Measurements from ENCODE around the gene DGKI. TPM values are rescaled to one million over a fixed set of nuclear protein-coding genes. Genes with fewer than 3 reads are reported as not detected.

The DGKI gene
- total RNA-seq, 1 donor from 2014 or later, result 3.3 TPM

- DNase-seq (ENCODE audit: low spot score), result no peak
Measured at GRCh38 chr7:137539111-137539715, 307.6 kb downstream of the DGKI start.

GRCh38 chr7:137538361-137538762, 308.4 kb downstream of the DGKI start:
- no peak for DNase-seq (ENCODE audit: low spot score)

- DNase-seq (ENCODE audit: low spot score), result no peak
Measured at GRCh38 chr7:137535579-137535978, 311.2 kb downstream of the DGKI start.

GRCh38 chr7:137531671-137532070, 315.1 kb downstream of the DGKI start:
- no peak for DNase-seq (ENCODE audit: low spot score)

GRCh38 chr7:137527634-137528033, 319.1 kb downstream of the DGKI start:
- no peak for DNase-seq (ENCODE audit: low spot score)

- DNase-seq (ENCODE audit: low spot score), result no peak
Measured at GRCh38 chr7:137523171-137523570, 323.6 kb downstream of the DGKI start.

GRCh38 chr7:137521451-137521850, 325.3 kb downstream of the DGKI start:
- no peak for DNase-seq (ENCODE audit: low spot score)

GRCh38 chr7:137519947-137520346, 326.8 kb downstream of the DGKI start:
- no peak for DNase-seq (ENCODE audit: low spot score)

- no peak for DNase-seq (ENCODE audit: low spot score)
Measured at GRCh38 chr7:137519181-137519691, 327.5 kb downstream of the DGKI start.

GRCh38 chr7:137513091-137513490, 333.7 kb downstream of the DGKI start:
- DNase-seq (ENCODE audit: low spot score), result no peak

- no peak for DNase-seq (ENCODE audit: low spot score)
Measured at GRCh38 chr7:137507096-137507495, 339.7 kb downstream of the DGKI start.

GRCh38 chr7:137506031-137506430, 340.7 kb downstream of the DGKI start:
- DNase-seq (ENCODE audit: low spot score), result no peak

GRCh38 chr7:137501562-137501961, 345.2 kb downstream of the DGKI start:
- DNase-seq (ENCODE audit: low spot score), result no peak

- DNase-seq (ENCODE audit: low spot score), result no peak
Measured at GRCh38 chr7:137492889-137493288, 353.9 kb downstream of the DGKI start.

GRCh38 chr7:137489880-137490279, 356.9 kb downstream of the DGKI start:
- no peak for DNase-seq (ENCODE audit: low spot score)

- DNase-seq (ENCODE audit: low spot score), result no peak
Measured at GRCh38 chr7:137488038-137488437, 358.7 kb downstream of the DGKI start.

GRCh38 chr7:137485818-137486217, 361.0 kb downstream of the DGKI start:
- DNase-seq (ENCODE audit: low spot score), result no peak

GRCh38 chr7:137484326-137484725, 362.4 kb downstream of the DGKI start:
- no peak for DNase-seq (ENCODE audit: low spot score)

- DNase-seq (ENCODE audit: low spot score), result no peak
Measured at GRCh38 chr7:137482466-137482865, 364.3 kb downstream of the DGKI start.

GRCh38 chr7:137480824-137481365, 365.9 kb downstream of the DGKI start:
- DNase-seq (ENCODE audit: low spot score), result no peak

- DNase-seq (ENCODE audit: low spot score), result no peak
Measured at GRCh38 chr7:137480401-137480800, 366.4 kb downstream of the DGKI start.

GRCh38 chr7:137476937-137477336, 369.8 kb downstream of the DGKI start:
- DNase-seq (ENCODE audit: low spot score), result no peak

- no peak for DNase-seq (ENCODE audit: low spot score)
Measured at GRCh38 chr7:137475966-137476365, 370.8 kb downstream of the DGKI start.

- no peak for DNase-seq (ENCODE audit: low spot score)
Measured at GRCh38 chr7:137474540-137475026, 372.2 kb downstream of the DGKI start.
